Measurements from ENCODE around the gene PPP2R2B.

GRCh38 chr5:146553446-146553845 lies 325.1 kb downstream of the PPP2R2B start:
- TF ChIP-seq EZH2 (IDR thresholded peaks at IDR 0.05; ENCODE audit: low read length) (no peak), CTCF (optimal IDR thresholded peaks at IDR 0.05 in 1 of 3, IDR thresholded peaks at IDR 0.05 in 1 of 3, conservative IDR thresholded peaks at IDR 0.05 in 1 of 3; ENCODE audit: extremely low read depth in 1 of 3, insufficient read depth in 2 of 3, low read length in 3 of 3) (no peak)
